Neutrophil (primary cell): ENCODE results near the gene HNRNPD.
"Not testable (repeated sequence)": the region's sequence is repeated elsewhere in the genome, so short reads cannot be mapped to it uniquely, and the experiment has no call there.

ENCODE experiments used
- H3K27ac ChIP-seq: fragments of 200-600 bp; sonication (generic); 2 replicates; pipeline ENCODE4 v1.5.1; 2016; ENCODE audit warnings: mild to moderate bottlenecking, moderate library complexity
- H3K27me3 ChIP-seq: fragments of 200-600 bp; sonication (generic); 2 replicates; pipeline ENCODE4 v1.6.0; 2016; ENCODE audit warnings: mild to moderate bottlenecking
- H3K36me3 ChIP-seq: fragments of 200-600 bp; sonication (generic); 2 replicates; pipeline ENCODE4 v1.5.1; 2017
- H3K4me1 ChIP-seq, 2 experiments: fragments of 200-600 bp in 1 of 2; sonication (generic) in 1 of 2; 1 replicate in 1 of 2; 2 replicates in 1 of 2; pipeline versions ENCODE4 v1.5.1 to v1.6.1; 2013 to 2016; ENCODE audit warnings: low read depth in 1 of 2, low read length in 1 of 2, mild to moderate bottlenecking in 1 of 2, moderate library complexity in 1 of 2; ENCODE audit not compliant: control insufficient read depth in 1 of 2, insufficient read depth in 1 of 2
- H3K4me3 ChIP-seq, 2 experiments: fragments of 200-600 bp in 1 of 2; sonication (generic) in 1 of 2; 1 replicate in 1 of 2; 2 replicates in 1 of 2; pipeline ENCODE4 v1.5.1; 2013 to 2016; ENCODE audit warnings: low read depth in 1 of 2, low read length in 1 of 2, mild to moderate bottlenecking in 1 of 2, moderate library complexity in 1 of 2
- H3K9me3 ChIP-seq: fragments of 200-600 bp; sonication (generic); 2 replicates; pipeline ENCODE4 v1.5.1; 2016
- TF ChIP-seq, protein P1 (sequence below): fragments of 200-600 bp; sonication (generic); IDR thresholded peaks from 2 replicates; pipeline ENCODE4 v1.5.1; 2016; ENCODE audit warnings: antibody characterized with exemption

Gene HNRNPD

GRCh38 chr4:82346126-82346525 is 27.7 kb downstream of the HNRNPD start:
- no peaks in the 10 kb centered on the region for H3K27me3 ChIP-seq
- TF ChIP-seq, protein P1, sequence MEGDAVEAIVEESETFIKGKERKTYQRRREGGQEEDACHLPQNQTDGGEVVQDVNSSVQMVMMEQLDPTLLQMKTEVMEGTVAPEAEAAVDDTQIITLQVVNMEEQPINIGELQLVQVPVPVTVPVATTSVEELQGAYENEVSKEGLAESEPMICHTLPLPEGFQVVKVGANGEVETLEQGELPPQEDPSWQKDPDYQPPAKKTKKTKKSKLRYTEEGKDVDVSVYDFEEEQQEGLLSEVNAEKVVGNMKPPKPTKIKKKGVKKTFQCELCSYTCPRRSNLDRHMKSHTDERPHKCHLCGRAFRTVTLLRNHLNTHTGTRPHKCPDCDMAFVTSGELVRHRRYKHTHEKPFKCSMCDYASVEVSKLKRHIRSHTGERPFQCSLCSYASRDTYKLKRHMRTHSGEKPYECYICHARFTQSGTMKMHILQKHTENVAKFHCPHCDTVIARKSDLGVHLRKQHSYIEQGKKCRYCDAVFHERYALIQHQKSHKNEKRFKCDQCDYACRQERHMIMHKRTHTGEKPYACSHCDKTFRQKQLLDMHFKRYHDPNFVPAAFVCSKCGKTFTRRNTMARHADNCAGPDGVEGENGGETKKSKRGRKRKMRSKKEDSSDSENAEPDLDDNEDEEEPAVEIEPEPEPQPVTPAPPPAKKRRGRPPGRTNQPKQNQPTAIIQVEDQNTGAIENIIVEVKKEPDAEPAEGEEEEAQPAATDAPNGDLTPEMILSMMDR = no peak
- H3K4me1 ChIP-seq = no peaks in the 10 kb centered on the region
- no peak overlapping the region for H3K27ac ChIP-seq
- peaks cover 10% of the 10 kb centered on the region for H3K36me3 ChIP-seq
- H3K4me3 ChIP-seq = no peak overlapping the region
- H3K9me3 ChIP-seq = no peaks in the 10 kb centered on the region

DNA sequence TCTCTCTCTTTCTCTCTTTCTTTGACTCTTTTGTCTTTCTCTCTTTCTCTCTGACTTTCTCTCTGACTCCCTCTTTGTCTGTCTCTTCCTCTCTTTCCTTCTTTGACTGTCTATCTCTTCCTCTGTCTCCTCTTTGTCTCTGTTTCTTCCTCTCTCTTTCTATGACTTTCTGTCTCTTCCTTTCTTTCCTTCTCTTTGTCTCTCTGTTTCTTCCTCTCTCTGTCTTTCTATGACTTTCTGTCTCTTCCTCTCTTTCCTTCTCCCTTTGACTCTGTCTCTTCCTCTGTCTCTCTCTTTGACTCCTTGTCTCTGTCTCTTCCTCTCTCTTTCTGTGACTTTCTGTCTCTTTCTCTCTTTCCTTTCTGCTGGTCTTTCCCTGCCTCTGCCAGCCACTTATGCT is 38.7 kb downstream of the HNRNPD start:
- no peaks in the 10 kb centered on the region for H3K4me1 ChIP-seq
- TF ChIP-seq, protein P1 = no peak

GRCh38 chr4:82333641-82334040 is 40.1 kb downstream of the HNRNPD start:
- not testable (repeated sequence) for H3K27ac ChIP-seq, H3K36me3 ChIP-seq, H3K4me1 ChIP-seq, H3K4me3 ChIP-seq, H3K9me3 ChIP-seq, H3K27me3 ChIP-seq

More for the DNA sequence above, 38.7 kb downstream of the HNRNPD start:
- H3K9me3 ChIP-seq = no peaks in the 10 kb centered on the region
- H3K4me3 ChIP-seq = no peak overlapping the region
- H3K27me3 ChIP-seq = no peaks in the 10 kb centered on the region
- H3K36me3 ChIP-seq = no peaks in the 10 kb centered on the region
- no peak overlapping the region for H3K27ac ChIP-seq

DNA sequence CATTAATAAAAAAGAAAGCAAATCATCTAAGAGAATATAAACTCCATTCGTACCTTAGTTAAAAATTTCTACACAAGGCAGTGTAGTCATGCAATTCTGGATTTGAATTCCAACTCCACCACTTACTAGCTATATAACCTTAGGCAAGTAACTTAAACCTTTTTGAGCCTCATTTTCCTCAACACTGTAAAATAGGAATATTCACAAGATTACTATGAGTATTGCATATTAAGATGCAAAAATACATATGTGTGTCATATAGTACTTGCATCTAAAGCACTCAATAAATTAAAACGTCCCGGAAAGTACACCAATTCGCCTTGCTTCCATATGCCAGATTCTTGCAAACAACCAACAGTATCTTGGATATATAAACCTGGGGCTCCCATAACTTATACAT is 42.0 kb downstream of the HNRNPD start:
- H3K27me3 ChIP-seq = no peaks in the 10 kb centered on the region

DNA sequence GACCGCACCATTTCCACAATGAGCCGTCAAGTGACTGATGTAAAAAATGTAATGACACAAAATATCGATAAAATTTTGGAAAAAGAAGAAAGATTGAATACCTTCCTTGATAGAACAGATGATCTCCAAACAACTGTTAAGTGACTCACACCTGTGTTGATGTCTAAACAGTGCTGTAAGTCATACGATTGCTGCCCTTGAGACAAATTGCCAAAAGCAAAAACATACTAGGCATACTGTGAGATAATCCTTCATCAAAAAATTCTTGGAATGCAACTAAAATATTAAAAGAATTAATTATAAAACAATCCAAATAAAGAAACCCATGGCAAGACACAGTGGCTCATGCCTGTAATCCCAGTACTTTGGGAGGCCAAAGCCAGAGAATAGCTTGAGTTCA is 53.4 kb downstream of the HNRNPD start:
- TF ChIP-seq, protein P1 = no peak
- Histone ChIP-seq H3K4me3 (no peak overlapping the region), H3K27ac (no peak overlapping the region)

More for the DNA sequence above, 42.0 kb downstream of the HNRNPD start:
- Histone ChIP-seq H3K9me3 (no peaks in the 10 kb centered on the region), H3K4me3 (no peak overlapping the region), H3K4me1 (no peaks in the 10 kb centered on the region), H3K36me3 (no peaks in the 10 kb centered on the region), H3K27ac (no peak overlapping the region)
- TF ChIP-seq, protein P1 = no peak

GRCh38 chr4:82303063-82303462 is 70.7 kb downstream of the HNRNPD start:
- not testable (repeated sequence) for H3K9me3 ChIP-seq, H3K4me1 ChIP-seq, H3K27me3 ChIP-seq, H3K27ac ChIP-seq, H3K4me3 ChIP-seq, H3K36me3 ChIP-seq

More for the DNA sequence above, 53.4 kb downstream of the HNRNPD start:
- Histone ChIP-seq H3K9me3 (no peaks in the 10 kb centered on the region), H3K36me3 (no peaks in the 10 kb centered on the region), H3K27me3 (no peaks in the 10 kb centered on the region), H3K4me1 (no peaks in the 10 kb centered on the region)
